Upper lobe of left lung (tissue), 6 donors: Measurements from ENCODE around the gene HIBCH. TPM values are rescaled to one million over a fixed set of nuclear protein-coding genes. Genes with fewer than 3 reads are reported as not detected.
"Not testable (repeated sequence)": the region's sequence is repeated elsewhere in the genome, so short reads cannot be mapped to it uniquely, and the experiment has no call there.

ENCODE experiments used
- ATAC-seq, 2 donors: fragments of 200-7000 bp; cut with Tn5 transposase; one replicate each; pipeline ENCODE4 v1.9.1; 2022; ENCODE audit warnings: mild to moderate bottlenecking in 2 of 2, moderate library complexity in 2 of 2; ENCODE audit not compliant: low FRiP score in 2 of 2
- DNase-seq, 2 donors: peaks; one replicate each; pipeline ENCODE4 v3.0.0-alpha.2; 2019 to 2020
- H3K27ac ChIP-seq, 4 donors: fragments of 200-600 bp; sonication (generic); one replicate each; pipeline ENCODE4 v1.5.1; 2016 to 2019
- H3K27me3 ChIP-seq, 4 donors: fragments of 200-600 bp; sonication (generic); one replicate each; pipeline ENCODE4 v1.5.1; 2017 to 2019
- H3K36me3 ChIP-seq, 4 donors: fragments of 200-600 bp; sonication (generic); one replicate each; pipeline ENCODE4 v1.5.1; 2016 to 2019
- H3K4me1 ChIP-seq, 4 donors: fragments of 200-600 bp; sonication (generic); one replicate each; pipeline ENCODE4 v1.5.1; 2018 to 2019
- H3K4me3 ChIP-seq, 4 donors: fragments of 200-600 bp; sonication (generic); one replicate each; pipeline ENCODE4 v1.5.1; 2017 to 2019; ENCODE audit warnings: mild to moderate bottlenecking in 2 of 4, moderate library complexity in 1 of 4
- H3K9me3 ChIP-seq, 4 donors: fragments of 200-600 bp; sonication (generic); one replicate each; pipeline ENCODE4 v1.5.1; 2018 to 2019
- CTCF ChIP-seq, 6 experiments: fragments of 450-650 bp in 4 of 6; fragments of 200-600 bp in 2 of 6; sonication (generic) in 2 of 6; IDR thresholded peaks; one replicate each; pipeline ENCODE4 v1.5.1; 2016 to 2019; ENCODE audit warnings: antibody characterized with exemption in 6 of 6
- EP300 ChIP-seq, 4 donors: sonication (generic); formaldehyde crosslinking; IDR thresholded peaks; one replicate each; pipeline ENCODE4 v1.5.1; 2017; ENCODE audit warnings: antibody characterized with exemption in 4 of 4, control low read depth in 2 of 4
- POLR2A ChIP-seq, 4 donors: fragments of 450-650 bp; IDR thresholded peaks; one replicate each; pipeline ENCODE4 v1.5.1; 2016 to 2017; ENCODE audit warnings: antibody characterized with exemption in 4 of 4, mild to moderate bottlenecking in 2 of 4
- POLR2AphosphoS5 ChIP-seq, 2 donors: sonication (generic); formaldehyde crosslinking; IDR thresholded peaks; one replicate each; pipeline ENCODE4 v1.5.1; 2017; ENCODE audit warnings: antibody characterized with exemption in 2 of 2
- WGBS, 2 donors: methylation state at CpG; one replicate each; pipeline ENCODE4 v1.1.5; 2017 to 2018; 5-methylcytosine and 5-hydroxymethylcytosine counted together
- total RNA-seq, 6 donors: library from RNA; depleted of rRNA in 4 of 6; stranded (reverse); fragments of >200 nt in 4 of 6; gene quantifications; one replicate each; pipeline versions ENCODE4 v1.1.0 to v1.2.1, GENCODE V29; 2016 to 2021
- donor health status: DM: no; HTN: no; CAD: no; lungs with moderate emphysema.
- donor health status: DM: no; HTN: yes; CAD: no; lungs with severe emphysema.

HIBCH gene
- total RNA-seq, 6 donors from 2014 or later, result 10.1 to 24.2 (median 14.7) TPM

GRCh38 chr2:190301032-190301431 lies 18.6 kb downstream of the HIBCH start:
- no peak for DNase-seq
- peaks cover 0 to 10% (median 3%) of the 10 kb centered on the region in 4 donors for H3K36me3 ChIP-seq

GRCh38 chr2:190297880-190298279 lies 21.7 kb downstream of the HIBCH start:
- not testable (repeated sequence) for H3K27ac ChIP-seq, ATAC-seq, H3K27me3 ChIP-seq, DNase-seq, H3K9me3 ChIP-seq, H3K4me1 ChIP-seq, H3K4me3 ChIP-seq
- peaks cover 0 to 32% (median 8%) of the 10 kb centered on the region in 4 donors for H3K36me3 ChIP-seq
- 97 to 100% methylated on average over 2 of the region's 2 CpGs for WGBS, 2 donors

More at GRCh38 chr2:190301032-190301431, 18.6 kb downstream of the HIBCH start:
- Histone ChIP-seq H3K4me3 (no peak overlapping the region), H3K27ac (no peak overlapping the region), H3K9me3 (no peaks in the 10 kb centered on the region), H3K27me3 (no peaks in the 10 kb centered on the region), H3K4me1 (no peaks in the 10 kb centered on the region)
- no peak for ATAC-seq
- TF ChIP-seq POLR2A (IDR thresholded peaks at IDR 0.05) (no peak), EP300 (IDR thresholded peaks at IDR 0.05) (no peak), POLR2AphosphoS5 (IDR thresholded peaks at IDR 0.05) (no peak), CTCF (IDR thresholded peaks at IDR 0.05) (no peak)

- Histone ChIP-seq H3K9me3 (no peaks in the 10 kb centered on the region), H3K36me3 (peaks cover 0 to 24% (median 2%) of the 10 kb centered on the region in 4 donors), H3K27me3 (no peaks in the 10 kb centered on the region), H3K27ac (no peak overlapping the region), H3K4me3 (no peak overlapping the region), H3K4me1 (peaks cover 0 to 11% (median 3%) of the 10 kb centered on the region in 4 donors)
- DNase-seq (no peak), ATAC-seq (peak in 1 of 2 donors; percentile 24)
- no peak for TF ChIP-seq CTCF (IDR thresholded peaks at IDR 0.05)
- TF ChIP-seq POLR2A (IDR thresholded peaks at IDR 0.05), result no peak
- no peak for TF ChIP-seq EP300 (IDR thresholded peaks at IDR 0.05)
- TF ChIP-seq POLR2AphosphoS5 (IDR thresholded peaks at IDR 0.05), result no peak
- WGBS, 2 donors, result 74 to 80% methylated on average over 2 of the region's 2 CpGs
Measured at GRCh38 chr2:190283783-190284182, 35.8 kb downstream of the HIBCH start.

GRCh38 chr2:190280565-190281350 lies 38.9 kb downstream of the HIBCH start:
- TF ChIP-seq CTCF (IDR thresholded peaks at IDR 0.05), result no peak
- TF ChIP-seq POLR2AphosphoS5 (IDR thresholded peaks at IDR 0.05), result no peak
- TF ChIP-seq EP300 (IDR thresholded peaks at IDR 0.05), result no peak
- TF ChIP-seq POLR2A (IDR thresholded peaks at IDR 0.05), result no peak
- WGBS, 2 donors, result 54 to 75% methylated on average over 5 of the region's 5 CpGs
- DNase-seq (peak in 1 of 2 donors; percentile 66), ATAC-seq (peak; percentile 49 to 80)
- Histone ChIP-seq H3K4me1 (peaks cover 2 to 11% (median 4%) of the 10 kb centered on the region in 4 donors), H3K36me3 (peaks cover 0 to 8% (median 2%) of the 10 kb centered on the region in 4 donors), H3K27ac (peak overlapping the region in 1 of 4 donors; percentile 18), H3K4me3 (no peak overlapping the region), H3K27me3 (no peaks in the 10 kb centered on the region), H3K9me3 (no peaks in the 10 kb centered on the region)

- H3K4me1 ChIP-seq, result peaks cover 2 to 11% (median 4%) of the 10 kb centered on the region in 4 donors
- not testable (repeated sequence) for H3K9me3 ChIP-seq, H3K27ac ChIP-seq, DNase-seq, H3K27me3 ChIP-seq, ATAC-seq, H3K4me3 ChIP-seq, H3K36me3 ChIP-seq
- 79 to 84% methylated on average over 12 of the region's 12 CpGs for WGBS, 2 donors
Measured at GRCh38 chr2:190279256-190280134, 40.1 kb downstream of the HIBCH start.
